ENCODE results near the gene ITPR3. TPM values are rescaled to one million over a fixed set of nuclear protein-coding genes. Genes with fewer than 3 reads are reported as not detected.
A peak's percentile ranks its signal among the peaks of the same experiment; 100 is the strongest.

The ITPR3 gene
- total RNA-seq, 1 experiment from 2014 or later = 103 TPM

- POLR2A ChIA-PET = interaction anchor here (1.2 to 1.5 kb wide), 4 partner anchors 8 to 120 kb away, joined by 3 to 5 read pairs (median 4); no protein-coding TSS in a partner anchor
- Histone ChIP-seq H3K27me3 (ENCODE audit: insufficient read depth, low read length) (no peaks in the 10 kb centered on the region), H3K9me3 (ENCODE audit: control insufficient read depth in 1 of 2, insufficient read depth in 1 of 2, low read depth in 1 of 2, low read length in 2 of 2) (no peaks in the 10 kb centered on the region), H2AFZ (ENCODE audit: low read depth, low read length, poor library complexity, severe bottlenecking) (no peak overlapping the region), H3K79me2 (ENCODE audit: insufficient read depth, low read length) (peaks cover 39% of the 10 kb centered on the region), H3K9me2 (ENCODE audit: insufficient read depth) (no peaks in the 10 kb centered on the region), H4K20me1 (ENCODE audit: insufficient read depth) (no peaks in the 10 kb centered on the region), H3K4me3 (replicated peaks in 1 of 2; ENCODE audit: low read depth in 1 of 2, low read length in 2 of 2) (peak overlapping the region; percentile 69 to 80), H3K9ac (ENCODE audit: low read length) (peak overlapping the region; percentile 92), H3K4me1 (ENCODE audit: control insufficient read depth in 1 of 2, insufficient read depth in 2 of 2, low read length in 2 of 2) (peaks cover 11 to 27% of the 10 kb centered on the region in 2 experiments; a peak in 3 of 4 replicates), H3K4me2 (ENCODE audit: low read length) (peak overlapping the region; percentile 98), H3K27ac (ENCODE audit: low read depth, low read length) (peak overlapping the region; percentile 93), H3K36me3 (ENCODE audit: control insufficient read depth in 1 of 2, insufficient read depth in 2 of 2, low read length in 2 of 2) (peaks cover 2 to 29% of the 10 kb centered on the region in 2 experiments; a peak in 3 of 4 replicates)
- DNase-seq (ENCODE audit: low read depth, low spot score) (no peak), ATAC-seq (peak; percentile 2; the same call in 1 of the 2 replicates)
- intact Hi-C loops (cut with micrococcal nuclease) = no loop called here
- CTCF ChIA-PET = interaction anchor here (1.0 to 1.8 kb wide), 6 partner anchors 9 to 598 kb away, joined by 3 to 12 read pairs (median 5); partner anchors contain the start of gene BAK1
- RAD21 ChIA-PET (ENCODE audit: low non-redundant PET in 1 of 2, low total read pairs in 2 of 2, uncharacterized antibody in 2 of 2, unreplicated experiment in 2 of 2) = interaction anchor here in 1 of 2 experiments (0.6 kb wide), 1 partner anchor 175 kb away, joined by 4 read pairs; no protein-coding TSS in a partner anchor
- no TSS peak for BruUV-seq (replicated peaks)
- TF ChIP-seq POLR2AphosphoS5 (IDR thresholded peaks at IDR 0.05; ENCODE audit: low read depth, low read length) = peak; percentile 12; the same call in 1 of the 2 replicates
- peak; percentile 52; the same call in 1 of the 2 replicates for TF ChIP-seq MAX (IDR thresholded peaks at IDR 0.05)
- TF ChIP-seq ATF3 (IDR thresholded peaks at IDR 0.05) = no peak
These were observed 89.4 kb downstream of the ITPR3 start for GRCh38 chr6:33710296-33711121.
